Common myeloid progenitor, CD34-positive (primary cell): ENCODE measurements around the gene PAX8.

Source experiments
- CTCF ChIA-PET: fragments of 350-600 bp; sonication (Branson Sonifier 250); formaldehyde crosslinking; loops from one replicate; lab custom pipeline; 2021; ENCODE audit warnings: antibody characterized with exemption; lab: Charles Lee
- POLR2A ChIA-PET: fragments of 350-600 bp; sonication (Branson Sonifier 250); formaldehyde crosslinking; loops from one replicate; lab custom pipeline; 2021; ENCODE audit warnings: antibody characterized with exemption; lab: Charles Lee
- DNase-seq, 3 donors: peaks; one replicate each; pipeline versions ENCODE4 v3.0.0 to v3.0.0-alpha.2; 2013
- H3K27ac ChIP-seq, 2 experiments: 1 replicate in 1 of 2; 2 replicates in 1 of 2; pipeline ENCODE4 v1.7.0; 2013; ENCODE audit warnings: inconsistent platforms in 2 of 2, low read length in 2 of 2, mild to moderate bottlenecking in 2 of 2, low read depth in 1 of 2, moderate library complexity in 1 of 2; ENCODE audit not compliant: severe bottlenecking in 2 of 2, insufficient read depth in 1 of 2, poor library complexity in 1 of 2
- H3K27me3 ChIP-seq, 5 experiments: replicated peaks in 2 of 5; 1 replicate in 3 of 5; 2 replicates in 2 of 5; pipeline versions ENCODE4 v1.6.1 to v1.7.0; 2013; ENCODE audit warnings: low read length in 4 of 5, mild to moderate bottlenecking in 2 of 5, moderate library complexity in 2 of 5, inconsistent platforms in 1 of 5; ENCODE audit not compliant: insufficient read depth in 5 of 5, control insufficient read depth in 4 of 5
- H3K36me3 ChIP-seq, 4 experiments: 1 replicate in 2 of 4; 2 replicates in 2 of 4; pipeline versions ENCODE4 v1.6.1 to v1.7.0; 2013; ENCODE audit warnings: low read length in 3 of 4, control low read depth in 1 of 4, mild to moderate bottlenecking in 1 of 4; ENCODE audit not compliant: control insufficient read depth in 4 of 4, insufficient read depth in 4 of 4
- H3K4me1 ChIP-seq, 4 experiments: 1 replicate in 3 of 4; 2 replicates in 1 of 4; pipeline versions ENCODE4 v1.6.1 to v1.7.1; 2013; ENCODE audit warnings: low read length in 3 of 4, mild to moderate bottlenecking in 3 of 4, control low read depth in 1 of 4, inconsistent platforms in 1 of 4, moderate library complexity in 1 of 4; ENCODE audit not compliant: control insufficient read depth in 4 of 4, insufficient read depth in 4 of 4; ENCODE audit errors: control extremely low read depth in 1 of 4
- H3K4me3 ChIP-seq, 7 experiments: 1 replicate in 4 of 7; 2 replicates in 3 of 7; pipeline versions ENCODE4 v1.5.1 to v1.7.0; 2013; ENCODE audit warnings: mild to moderate bottlenecking in 7 of 7, low read length in 6 of 7, moderate library complexity in 6 of 7, inconsistent platforms in 2 of 7, low read depth in 2 of 7, control low read depth in 1 of 7; ENCODE audit not compliant: insufficient read depth in 4 of 7, control insufficient read depth in 1 of 7; ENCODE audit errors: extremely low read depth in 1 of 7
- H3K9me3 ChIP-seq, 5 experiments: 1 replicate in 4 of 5; 2 replicates in 1 of 5; pipeline versions ENCODE4 v1.6.1 to v1.7.1; 2013; ENCODE audit warnings: low read length in 4 of 5, mild to moderate bottlenecking in 2 of 5, inconsistent platforms in 1 of 5, low read depth in 1 of 5, moderate library complexity in 1 of 5; ENCODE audit not compliant: control insufficient read depth in 4 of 5, insufficient read depth in 2 of 5; ENCODE audit errors: control extremely low read depth in 1 of 5
- WGBS: methylation state at CpG from one replicate; pipeline ENCODE4 v1.1.5; 2013; ENCODE audit not compliant: insufficient coverage; 5-methylcytosine and 5-hydroxymethylcytosine counted together

Gene PAX8

DNA sequence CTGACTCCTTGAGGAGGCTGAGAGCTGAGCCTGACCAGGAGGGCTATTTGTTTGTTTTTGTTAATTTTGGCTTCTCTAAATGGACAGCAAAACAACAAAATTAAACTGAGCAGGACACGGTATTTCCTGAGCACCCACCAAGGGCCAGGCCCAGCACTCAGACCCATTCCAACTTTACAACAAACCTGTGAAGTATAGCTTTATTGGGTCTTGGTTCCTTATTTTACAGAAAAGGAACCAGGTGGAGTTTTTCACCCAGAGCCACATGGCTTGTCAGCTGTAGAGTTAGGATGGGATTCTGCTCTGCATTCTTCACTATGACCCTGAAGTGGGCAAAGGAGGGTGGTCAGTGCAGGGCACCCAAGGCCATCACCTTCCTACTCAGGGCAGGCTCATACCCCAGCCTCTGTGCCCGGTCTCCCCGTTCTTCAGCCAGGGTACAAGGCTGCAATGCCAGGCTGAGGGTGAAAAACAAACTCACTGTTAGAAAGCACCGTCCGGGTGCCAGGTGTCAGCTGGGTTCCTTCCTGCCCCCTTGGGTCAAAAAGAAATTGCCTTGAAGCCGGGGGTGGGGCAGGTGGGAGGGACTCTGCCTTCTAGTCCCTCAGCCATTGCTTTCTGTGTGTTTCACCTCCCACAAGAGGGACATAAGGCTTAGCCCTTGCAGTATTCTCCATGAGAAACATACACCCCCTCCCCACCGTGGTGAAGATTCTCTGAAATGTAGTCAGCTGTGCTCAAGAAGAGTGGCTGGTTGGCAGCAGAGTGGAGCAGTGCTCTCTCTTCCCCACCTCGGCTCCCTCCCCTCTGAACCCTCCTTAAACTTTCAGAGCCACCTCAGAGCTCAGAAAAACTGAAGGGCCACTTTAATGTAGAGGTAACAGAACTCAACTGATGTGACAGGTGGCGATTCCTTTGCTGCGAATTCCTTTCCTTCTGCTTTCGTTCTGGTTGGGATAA, 102.7 kb downstream of the PAX8 start:
- peak in 2 of 3 donors; percentile 31 to 47 for DNase-seq
- Histone ChIP-seq H3K36me3 (peaks cover 0 to 32% (median 6%) of the 10 kb centered on the region in 4 experiments), H3K4me3 (peak overlapping the region in 6 of 7 experiments; percentile 67 to 83 (median 78)), H3K27ac (peak overlapping the region; percentile 34 to 80), H3K27me3 (no peaks in the 10 kb centered on the region), H3K4me1 (peaks cover 11 to 73% (median 67%) of the 10 kb centered on the region in 4 experiments), H3K9me3 (no peaks in the 10 kb centered on the region)
- ChIA-PET CTCF (interaction anchor here (0.6 to 8.2 kb wide), 12 partner anchors 7 to 96 kb away, joined by 3 to 93 read pairs (median 4); no protein-coding TSS in a partner anchor), POLR2A (interaction anchor here (0.6 to 1.5 kb wide), 3 partner anchors 11 to 78 kb away, joined by 3 read pairs; no protein-coding TSS in a partner anchor)
- 39% methylated on average over 8 of the region's 11 CpGs for WGBS

DNA sequence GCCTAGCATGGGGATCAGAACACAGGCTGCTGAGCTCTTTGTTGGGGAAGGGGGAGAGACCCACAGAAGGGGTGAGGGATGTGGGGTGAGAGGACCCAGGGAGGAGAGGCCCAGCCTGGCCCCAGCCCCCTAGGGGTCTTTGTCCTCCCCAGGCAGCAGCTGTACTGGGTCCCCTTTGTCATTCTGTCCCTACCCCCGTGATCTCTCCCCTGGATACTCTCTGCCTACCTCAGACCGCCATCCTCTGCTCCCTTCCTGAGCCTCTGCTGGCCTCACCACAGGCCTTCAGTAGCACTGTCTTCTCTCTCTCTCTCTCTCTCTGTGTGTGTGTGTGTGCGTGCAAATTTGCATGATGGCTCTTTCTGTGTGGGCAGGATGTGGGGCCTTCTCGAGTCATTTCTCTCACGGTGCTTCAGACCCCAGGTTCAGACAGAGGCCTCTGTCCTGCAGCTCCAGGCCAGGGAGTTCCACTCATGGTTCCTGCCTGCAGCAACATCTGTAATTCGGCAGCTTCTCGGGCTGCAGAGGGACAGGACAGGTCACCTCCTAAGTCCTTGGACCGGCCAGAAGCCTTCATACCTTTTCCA, 103.6 kb downstream of the PAX8 start:
- Histone ChIP-seq H3K27ac (peak overlapping the region; percentile 34 to 80), H3K4me1 (peaks cover 11 to 65% (median 58%) of the 10 kb centered on the region in 4 experiments), H3K36me3 (peaks cover 0 to 27% (median 6%) of the 10 kb centered on the region in 4 experiments), H3K27me3 (no peaks in the 10 kb centered on the region), H3K4me3 (peak overlapping the region; percentile 15 to 83 (median 75)), H3K9me3 (no peaks in the 10 kb centered on the region)
- ChIA-PET POLR2A (interaction anchor here (0.7 to 1.5 kb wide), 4 partner anchors 11 to 43 kb away, joined by 3 read pairs; no protein-coding TSS in a partner anchor), CTCF (interaction anchor here (0.6 to 8.2 kb wide), 18 partner anchors 8 to 214 kb away, joined by 3 to 93 read pairs (median 4); no protein-coding TSS in a partner anchor)
- WGBS, result 32% methylated on average over 5 of the region's 8 CpGs
- DNase-seq, result peak; percentile 61 to 90 (median 84)

DNA sequence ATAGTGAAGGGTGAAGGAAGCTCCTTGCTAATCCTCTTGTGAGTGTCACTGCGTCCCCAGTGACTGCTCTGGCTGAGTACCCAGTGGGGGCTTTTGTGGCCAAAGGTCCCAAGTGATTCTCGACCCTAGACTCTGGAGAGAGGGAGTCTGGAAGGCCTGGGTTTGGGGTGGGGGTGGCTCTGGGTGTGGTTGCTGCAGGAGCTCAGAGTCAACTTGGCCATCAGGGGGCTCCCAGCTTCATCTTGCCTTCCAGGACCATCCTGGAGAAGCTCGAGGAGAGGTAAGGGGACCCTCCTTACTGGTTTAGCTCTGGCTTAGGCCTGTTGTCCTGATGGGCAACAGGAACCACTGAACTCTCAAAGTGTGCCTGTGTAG, 104.4 kb downstream of the PAX8 start:
- no peaks in the 10 kb centered on the region for H3K27me3 ChIP-seq
- H3K4me1 ChIP-seq, result peaks cover 11 to 57% (median 50%) of the 10 kb centered on the region in 4 experiments
- peaks cover 0 to 22% (median 4%) of the 10 kb centered on the region in 4 experiments for H3K36me3 ChIP-seq
- ChIA-PET CTCF (interaction anchor here (0.7 to 8.2 kb wide), 14 partner anchors 9 to 215 kb away, joined by 3 to 93 read pairs (median 5); no protein-coding TSS in a partner anchor), POLR2A (interaction anchor here (0.7 to 1.2 kb wide), 3 partner anchors 16 to 43 kb away, joined by 3 read pairs; no protein-coding TSS in a partner anchor)
- H3K27ac ChIP-seq, result peak overlapping the region; percentile 59 to 80
- peak overlapping the region; percentile 42 to 83 (median 75) for H3K4me3 ChIP-seq
- peak in 1 of 3 donors; percentile 12 for DNase-seq
- no peaks in the 10 kb centered on the region for H3K9me3 ChIP-seq
- WGBS, result no CpG with 5 or more reads among the region's 3 CpGs

DNA sequence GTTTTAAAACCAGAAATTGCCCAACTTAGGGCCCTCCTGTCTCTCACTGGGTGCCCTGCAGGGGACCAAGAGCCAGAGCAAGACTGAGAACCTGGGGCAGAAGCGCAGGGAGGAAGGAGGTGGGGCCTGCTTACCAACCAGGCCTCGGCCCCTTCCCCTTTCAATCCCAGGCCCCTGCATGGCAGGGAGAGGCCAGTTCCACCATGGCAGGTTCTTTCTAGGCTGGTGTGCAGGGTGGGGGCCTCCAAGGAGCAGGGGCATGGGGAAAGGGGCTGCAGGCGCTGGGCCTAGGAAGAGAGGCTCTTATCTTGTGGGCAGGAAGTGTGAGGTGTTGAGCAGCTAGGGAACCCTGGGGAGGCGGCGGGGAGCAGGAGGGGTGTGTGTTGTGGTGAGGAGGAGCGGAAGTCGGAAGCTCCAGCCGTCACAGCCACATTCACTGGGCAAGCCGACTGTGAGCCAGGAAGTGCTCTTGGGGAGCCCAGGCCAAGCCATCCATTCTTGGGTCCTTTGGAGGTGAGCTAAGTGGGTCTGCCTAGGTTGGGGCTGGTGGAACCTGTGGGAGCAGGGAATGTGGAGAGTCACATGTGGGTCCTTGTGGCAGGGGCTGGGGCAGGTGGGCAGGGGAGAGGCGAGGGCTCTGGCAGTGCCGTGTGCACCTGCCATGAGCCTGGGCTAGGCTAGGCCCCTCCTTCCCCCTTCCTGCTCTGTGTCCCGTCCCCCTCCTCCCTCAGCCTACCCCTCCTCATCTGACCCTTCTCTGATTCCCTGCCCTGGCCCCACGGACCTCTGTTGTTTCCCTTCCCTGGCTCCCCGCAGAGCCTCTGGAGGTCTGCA, 105.0 kb downstream of the PAX8 start, which contains the start of gene PSD4:
Gene PSD4, plus strand, starts transcription at position 430 of the 834 bp plus-strand sequence. CDS start 8,486 bp downstream, outside the sequence.
- H3K27me3 ChIP-seq, result no peaks in the 10 kb centered on the region
- no peaks in the 10 kb centered on the region for H3K9me3 ChIP-seq
- 3% methylated on average over 6 of the region's 14 CpGs for WGBS
- ChIA-PET CTCF (interaction anchor here (0.7 to 8.2 kb wide), 14 partner anchors 9 to 216 kb away, joined by 3 to 93 read pairs (median 5); no protein-coding TSS in a partner anchor), POLR2A (interaction anchor here (0.9 to 1.2 kb wide), 2 partner anchors 15 to 17 kb away, joined by 3 read pairs; no protein-coding TSS in a partner anchor)
- peak; percentile 87 to 95 (median 93) for DNase-seq
- H3K27ac ChIP-seq, result peak within 1 kb of the TSS; percentile 59 to 80
- peak within 1 kb of the TSS; percentile 42 to 83 (median 75) for H3K4me3 ChIP-seq
- peaks cover 11 to 55% (median 48%) of the 10 kb centered on the region in 4 experiments for H3K4me1 ChIP-seq
- peaks cover 0 to 17% (median 4%) of the 10 kb centered on the region in 4 experiments for H3K36me3 ChIP-seq

DNA sequence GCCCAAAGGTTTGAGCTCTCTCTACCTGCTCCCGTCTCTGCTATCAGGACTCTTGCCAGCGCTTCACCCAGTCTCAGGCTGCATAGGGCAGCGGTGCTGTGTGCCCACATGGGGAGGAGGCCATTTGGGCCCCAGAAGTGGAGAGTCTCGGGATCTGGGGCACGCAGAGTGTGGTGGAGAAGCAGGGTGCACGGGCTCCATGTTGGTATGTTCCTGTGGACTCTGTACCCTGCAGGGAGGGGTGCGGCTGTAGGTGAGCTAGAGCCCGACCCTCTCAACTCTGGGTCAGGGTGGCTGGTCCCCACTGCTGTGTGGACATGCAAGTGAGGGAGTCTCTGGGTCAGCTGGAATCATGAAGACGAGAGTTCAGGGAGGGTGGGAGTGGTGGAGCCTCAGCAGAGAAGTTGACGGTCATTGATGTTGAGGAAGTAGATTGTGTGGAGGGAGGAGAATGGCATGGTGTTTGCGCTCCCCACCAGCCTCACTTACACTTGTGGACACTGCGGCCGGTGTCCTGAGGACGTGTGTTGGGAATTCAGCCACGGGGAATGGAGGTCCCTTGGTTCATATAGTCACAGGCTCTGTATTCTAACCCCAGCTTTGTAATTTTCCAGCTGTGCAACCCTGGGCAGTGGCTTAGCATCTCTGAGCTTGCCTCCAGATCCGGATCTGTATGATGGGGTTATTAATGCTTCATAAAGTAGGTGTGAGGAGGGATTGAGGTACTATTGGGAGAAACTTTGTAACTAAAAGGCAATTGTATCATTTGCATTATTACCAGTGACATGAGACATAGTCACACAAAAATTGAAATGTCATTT, 105.8 kb downstream of the PAX8 start:
- H3K4me1 ChIP-seq, result peaks cover 11 to 54% (median 47%) of the 10 kb centered on the region in 4 experiments
- ChIA-PET CTCF (interaction anchor here (0.7 to 8.2 kb wide), 11 partner anchors 9 to 198 kb away, joined by 3 to 93 read pairs (median 7); no protein-coding TSS in a partner anchor), POLR2A (no interaction called here)

More for the DNA sequence above, 105.8 kb downstream of the PAX8 start:
- H3K9me3 ChIP-seq, result no peaks in the 10 kb centered on the region
- no peaks in the 10 kb centered on the region for H3K27me3 ChIP-seq
- peak overlapping the region in 4 of 7 experiments; percentile 67 to 83 (median 81) for H3K4me3 ChIP-seq
- no peak for DNase-seq
- H3K36me3 ChIP-seq, result peaks cover 0 to 12% (median 3%) of the 10 kb centered on the region in 4 experiments
- peak overlapping the region in 1 of 2 experiments; percentile 80 for H3K27ac ChIP-seq
- 85% methylated on average over 15 of the region's 16 CpGs for WGBS
